HepG2 (cell line): ENCODE results near the gene PPIL6. TPM values are rescaled to one million over a fixed set of nuclear protein-coding genes. Genes with fewer than 3 reads are reported as not detected.

Experiments used
- ATAC-seq: fragments of 200-7000 bp; cut with Tn5 transposase; 3 replicates; pipeline ENCODE4 v1.9.1; 2020; ENCODE audit warnings: mild to moderate bottlenecking, moderate library complexity
- BruUV-seq: library from RNA; stranded (reverse); fragments of 400-500 nt; replicated peaks from 2 replicates; lab custom pipeline; 2021; lab: Mats Ljungman, UMichigan
- CTCF ChIA-PET: fragments of 300-600 bp; formaldehyde crosslinking; extraction: SDS; loops from one replicate; lab custom pipeline; 2021; ENCODE audit warnings: low total read pairs, inconsistent platforms, low intra/inter-chr PET ratio; lab: Yijun Ruan, JAX
- POLR2A ChIA-PET: fragments of 350-600 bp; sonication (Branson Sonifier 250); formaldehyde crosslinking; loops from one replicate; lab custom pipeline; 2020; ENCODE audit warnings: antibody characterized with exemption, inconsistent platforms; lab: Yijun Ruan, JAX
- DNase-seq: peaks from one replicate; pipeline ENCODE4 v3.0.0-alpha.2; 2015; ENCODE audit warnings: low spot score
- FAIRE-seq: peaks from 3 replicates; lab custom pipeline; 2011; peaks lifted over from hg19 to GRCh38; lab: Jason Lieb, UNC
- H2AFZ ChIP-seq: one replicate; pipeline ENCODE4 v1.6.1; 2011; ENCODE audit warnings: low read length, inconsistent platforms
- H3K27ac ChIP-seq: fragments of 300-600 bp; 3 replicates; pipeline ENCODE4 v1.8.0; 2011; ENCODE audit warnings: mixed run types, mild to moderate bottlenecking, mixed read lengths, low read length, inconsistent platforms; ENCODE audit not compliant: insufficient read depth; ENCODE audit errors: extremely low read length
- H3K27me3 ChIP-seq, 2 experiments: fragments of 200-600 bp in 1 of 2; 2 replicates in 1 of 2; 3 replicates in 1 of 2; pipeline versions ENCODE4 v1.6.0 to v1.8.0; 2011; ENCODE audit warnings: low read length in 2 of 2, mild to moderate bottlenecking in 2 of 2, moderate library complexity in 2 of 2, inconsistent platforms in 1 of 2; ENCODE audit not compliant: insufficient read depth in 2 of 2, control insufficient read depth in 1 of 2
- H3K36me3 ChIP-seq, 2 experiments: fragments of 200-600 bp in 1 of 2; replicated peaks in 1 of 2; 2 replicates in 1 of 2; 3 replicates in 1 of 2; pipeline versions ENCODE4 v1.5.1 to v1.8.0; 2011; ENCODE audit warnings: low read length in 2 of 2, inconsistent platforms in 1 of 2; ENCODE audit not compliant: insufficient read depth in 2 of 2, control insufficient read depth in 1 of 2
- H3K4me1 ChIP-seq: 2 replicates; pipeline ENCODE4 v1.5.1; 2012; ENCODE audit warnings: low read length, inconsistent platforms; ENCODE audit not compliant: insufficient read depth
- H3K4me2 ChIP-seq: 2 replicates; pipeline ENCODE4 v1.6.0; 2011; ENCODE audit warnings: low read depth, low read length, inconsistent platforms
- H3K4me3 ChIP-seq, 3 experiments: fragments of 200-600 bp in 1 of 3; sonication (generic), shearing (Covaris generic) in 1 of 3; replicated peaks in 1 of 3; 2 replicates each; pipeline ENCODE4 v1.5.1; 2011 to 2016; ENCODE audit warnings: low read length in 3 of 3, inconsistent platforms in 2 of 3, low read depth in 2 of 3, mild to moderate bottlenecking in 2 of 3, control low read depth in 1 of 3, mixed read lengths in 1 of 3; ENCODE audit not compliant: insufficient read depth in 1 of 3
- H3K79me2 ChIP-seq: one replicate; pipeline ENCODE4 v1.6.1; 2011; ENCODE audit warnings: low read length, inconsistent platforms; ENCODE audit not compliant: insufficient read depth
- H3K9ac ChIP-seq: 2 replicates; pipeline ENCODE4 v1.6.0; 2011; ENCODE audit warnings: mild to moderate bottlenecking, low read depth, low read length, inconsistent platforms; ENCODE audit not compliant: insufficient read depth
- H3K9me3 ChIP-seq: 2 replicates; pipeline ENCODE4 v1.5.1; 2012; ENCODE audit warnings: mild to moderate bottlenecking, low read length
- H4K20me1 ChIP-seq: 2 replicates; pipeline ENCODE4 v1.6.0; 2011; ENCODE audit warnings: inconsistent platforms, mild to moderate bottlenecking, low read length, moderate library complexity; ENCODE audit not compliant: insufficient read depth
- BATF2 ChIP-seq: sonication (generic); formaldehyde crosslinking; IDR thresholded peaks from 2 replicates; pipeline ENCODE4 v1.8.0; 2022; ENCODE audit warnings: mild to moderate bottlenecking, missing genetic modification reagents, moderate library complexity
- CHD2 ChIP-seq: IDR thresholded peaks from 2 replicates; pipeline ENCODE4 v1.6.1; 2011; ENCODE audit warnings: low read depth, low read length, improper control_type of control experiment
- HDAC2 ChIP-seq: sonication (generic); formaldehyde crosslinking; IDR thresholded peaks from 2 replicates; pipeline ENCODE4 v1.4.0; 2020; ENCODE audit warnings: missing genetic modification reagents
- NBN ChIP-seq: fragments of 450-650 bp; conservative IDR thresholded peaks from 2 replicates; pipeline ENCODE4 v1.6.1; 2017
- RAD21 ChIP-seq: fragments of 450-650 bp; formaldehyde crosslinking; IDR thresholded peaks from 2 replicates; pipeline ENCODE4 v1.5.0; 2020; ENCODE audit warnings: mild to moderate bottlenecking
- RARA ChIP-seq: IDR thresholded peaks from 2 replicates; pipeline ENCODE4 v1.6.1; 2016; ENCODE audit warnings: missing genetic modification reagents, missing compliant biosample characterization
- RELA ChIP-seq: sonication (generic); formaldehyde crosslinking; IDR thresholded peaks from 2 replicates; pipeline ENCODE4 v1.4.0; 2020; ENCODE audit warnings: missing genetic modification reagents
- ZNF24 ChIP-seq: fragments of 450-650 bp; IDR thresholded peaks from 2 replicates; pipeline ENCODE4 v1.6.1; 2017; ENCODE audit warnings: antibody characterized with exemption, mild to moderate bottlenecking
- ZNF44 ChIP-seq: sonication (generic); formaldehyde crosslinking; IDR thresholded peaks from 2 replicates; pipeline ENCODE4 v1.5.1; 2020; ENCODE audit warnings: mild to moderate bottlenecking, missing genetic modification reagents
- ZNF530 ChIP-seq: sonication (generic); formaldehyde crosslinking; IDR thresholded peaks from 2 replicates; pipeline ENCODE4 v1.5.0; 2020; ENCODE audit warnings: low read depth, mild to moderate bottlenecking, missing genetic modification reagents
- ZNF703 ChIP-seq: sonication (generic); formaldehyde crosslinking; IDR thresholded peaks from 2 replicates; pipeline ENCODE4 v1.5.1; 2020; ENCODE audit warnings: missing genetic modification reagents, mild to moderate bottlenecking, moderate library complexity, borderline replicate concordance
- ZNF816 ChIP-seq: sonication (generic); formaldehyde crosslinking; IDR thresholded peaks from 2 replicates; pipeline ENCODE4 v1.8.0; 2022; ENCODE audit warnings: missing genetic modification reagents, mild to moderate bottlenecking, borderline replicate concordance
- WGBS: methylation state at CpG from one replicate; pipeline ENCODE4 v1.1.6; 2017; ENCODE audit warnings: low lambda C conversion rate; 5-methylcytosine and 5-hydroxymethylcytosine counted together
- in situ Hi-C: cut with HindIII; loops from 2 replicates; pipeline ENCODE4 v1.10.0; 2017; ENCODE audit warnings: low pct_unique_long_range_greater_than_20kb; ENCODE audit not compliant: extremely low pct_ligation_motif_present
- intact Hi-C: fragments of 100-400 bp; cut with micrococcal nuclease; formaldehyde crosslinking; loops from one replicate; pipeline ENCODE4 v1.10.0; 2022; ENCODE audit not compliant: unreplicated experiment
- polyA plus RNA-seq, 8 experiments: library from polyadenylated mRNA; depleted of rRNA in 3 of 8; stranded (reverse) in 7 of 8; unstranded in 1 of 8; fragments of >200 nt; fragmentation: Illumina TruSeq in 4 of 8; extraction: Trizol in 4 of 8; gene quantifications; 2 replicates each; pipeline versions ENCODE4 v1.2.1 to v1.2.3, GENCODE V29; 2011 to 2016; ENCODE audit warnings: low read depth in 4 of 8, missing spikeins in 1 of 8, mixed read lengths in 1 of 8; ENCODE audit not compliant: insufficient read depth in 1 of 8
- total RNA-seq, 5 experiments: library from RNA; depleted of rRNA; stranded (reverse); fragments of >200 nt; fragmentation: Illumina TruSeq; extraction: Trizol; gene quantifications; 2 replicates each; pipeline ENCODE4 v1.2.3, GENCODE V29; 2016; ENCODE audit warnings: low read depth in 1 of 5
- TF ChIP-seq, protein P1 (sequence below): sonication (generic); formaldehyde crosslinking; IDR thresholded peaks from 2 replicates; pipeline ENCODE4 v1.5.0; 2020; ENCODE audit warnings: missing genetic modification reagents
- TF ChIP-seq, protein P2 (sequence below): sonication (generic); formaldehyde crosslinking; IDR thresholded peaks from 2 replicates; pipeline ENCODE4 v1.4.0; 2020; ENCODE audit warnings: mild to moderate bottlenecking, missing genetic modification reagents
- TF ChIP-seq, protein P3 (sequence below): sonication (generic); formaldehyde crosslinking; IDR thresholded peaks from 2 replicates; pipeline ENCODE4 v1.8.1; 2023; ENCODE audit warnings: missing genetic modification reagents, mild to moderate bottlenecking, borderline replicate concordance

PPIL6 gene
- total and polyA plus RNA-seq, 2 of the 13 experiments (the other 11 are each of a cell fraction or from before 2014, with no cell fraction given), result 0.22 to 0.46 TPM

- intact Hi-C loops, result no loop called here
- no peak for ATAC-seq
- H3K4me1 ChIP-seq, result peaks cover 8% of the 10 kb centered on the region
- no peak overlapping the region for H3K4me3 ChIP-seq
- TF ChIP-seq ZNF703 (CRISPR knock-in tag) (no peak), ZNF24 (no peak), RAD21 (CRISPR knock-in tag) (no peak), RELA (no peak), NBN (no peak), ZNF816 (CRISPR knock-in tag) (no peak), BATF2 (CRISPR knock-in tag) (no peak), ZNF530 (CRISPR knock-in tag) (no peak), HDAC2 (CRISPR knock-in tag) (no peak), ZNF44 (CRISPR knock-in tag) (no peak), CHD2 (no peak), RARA (CRISPR knock-in tag) (no peak)
- TF ChIP-seq, protein P1, sequence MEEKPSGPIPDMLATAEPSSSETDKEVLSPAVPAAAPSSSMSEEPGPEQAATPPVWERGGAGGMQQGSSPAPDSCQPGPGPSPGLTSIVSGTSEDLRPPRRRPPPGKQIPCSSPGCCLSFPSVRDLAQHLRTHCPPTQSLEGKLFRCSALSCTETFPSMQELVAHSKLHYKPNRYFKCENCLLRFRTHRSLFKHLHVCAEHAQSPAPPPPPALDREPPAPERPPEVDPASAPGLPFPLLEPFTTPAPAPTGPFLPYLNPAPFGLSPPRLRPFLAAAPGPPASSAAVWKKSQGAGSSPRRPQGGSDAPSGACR, result no peak
- TF ChIP-seq, protein P2, sequence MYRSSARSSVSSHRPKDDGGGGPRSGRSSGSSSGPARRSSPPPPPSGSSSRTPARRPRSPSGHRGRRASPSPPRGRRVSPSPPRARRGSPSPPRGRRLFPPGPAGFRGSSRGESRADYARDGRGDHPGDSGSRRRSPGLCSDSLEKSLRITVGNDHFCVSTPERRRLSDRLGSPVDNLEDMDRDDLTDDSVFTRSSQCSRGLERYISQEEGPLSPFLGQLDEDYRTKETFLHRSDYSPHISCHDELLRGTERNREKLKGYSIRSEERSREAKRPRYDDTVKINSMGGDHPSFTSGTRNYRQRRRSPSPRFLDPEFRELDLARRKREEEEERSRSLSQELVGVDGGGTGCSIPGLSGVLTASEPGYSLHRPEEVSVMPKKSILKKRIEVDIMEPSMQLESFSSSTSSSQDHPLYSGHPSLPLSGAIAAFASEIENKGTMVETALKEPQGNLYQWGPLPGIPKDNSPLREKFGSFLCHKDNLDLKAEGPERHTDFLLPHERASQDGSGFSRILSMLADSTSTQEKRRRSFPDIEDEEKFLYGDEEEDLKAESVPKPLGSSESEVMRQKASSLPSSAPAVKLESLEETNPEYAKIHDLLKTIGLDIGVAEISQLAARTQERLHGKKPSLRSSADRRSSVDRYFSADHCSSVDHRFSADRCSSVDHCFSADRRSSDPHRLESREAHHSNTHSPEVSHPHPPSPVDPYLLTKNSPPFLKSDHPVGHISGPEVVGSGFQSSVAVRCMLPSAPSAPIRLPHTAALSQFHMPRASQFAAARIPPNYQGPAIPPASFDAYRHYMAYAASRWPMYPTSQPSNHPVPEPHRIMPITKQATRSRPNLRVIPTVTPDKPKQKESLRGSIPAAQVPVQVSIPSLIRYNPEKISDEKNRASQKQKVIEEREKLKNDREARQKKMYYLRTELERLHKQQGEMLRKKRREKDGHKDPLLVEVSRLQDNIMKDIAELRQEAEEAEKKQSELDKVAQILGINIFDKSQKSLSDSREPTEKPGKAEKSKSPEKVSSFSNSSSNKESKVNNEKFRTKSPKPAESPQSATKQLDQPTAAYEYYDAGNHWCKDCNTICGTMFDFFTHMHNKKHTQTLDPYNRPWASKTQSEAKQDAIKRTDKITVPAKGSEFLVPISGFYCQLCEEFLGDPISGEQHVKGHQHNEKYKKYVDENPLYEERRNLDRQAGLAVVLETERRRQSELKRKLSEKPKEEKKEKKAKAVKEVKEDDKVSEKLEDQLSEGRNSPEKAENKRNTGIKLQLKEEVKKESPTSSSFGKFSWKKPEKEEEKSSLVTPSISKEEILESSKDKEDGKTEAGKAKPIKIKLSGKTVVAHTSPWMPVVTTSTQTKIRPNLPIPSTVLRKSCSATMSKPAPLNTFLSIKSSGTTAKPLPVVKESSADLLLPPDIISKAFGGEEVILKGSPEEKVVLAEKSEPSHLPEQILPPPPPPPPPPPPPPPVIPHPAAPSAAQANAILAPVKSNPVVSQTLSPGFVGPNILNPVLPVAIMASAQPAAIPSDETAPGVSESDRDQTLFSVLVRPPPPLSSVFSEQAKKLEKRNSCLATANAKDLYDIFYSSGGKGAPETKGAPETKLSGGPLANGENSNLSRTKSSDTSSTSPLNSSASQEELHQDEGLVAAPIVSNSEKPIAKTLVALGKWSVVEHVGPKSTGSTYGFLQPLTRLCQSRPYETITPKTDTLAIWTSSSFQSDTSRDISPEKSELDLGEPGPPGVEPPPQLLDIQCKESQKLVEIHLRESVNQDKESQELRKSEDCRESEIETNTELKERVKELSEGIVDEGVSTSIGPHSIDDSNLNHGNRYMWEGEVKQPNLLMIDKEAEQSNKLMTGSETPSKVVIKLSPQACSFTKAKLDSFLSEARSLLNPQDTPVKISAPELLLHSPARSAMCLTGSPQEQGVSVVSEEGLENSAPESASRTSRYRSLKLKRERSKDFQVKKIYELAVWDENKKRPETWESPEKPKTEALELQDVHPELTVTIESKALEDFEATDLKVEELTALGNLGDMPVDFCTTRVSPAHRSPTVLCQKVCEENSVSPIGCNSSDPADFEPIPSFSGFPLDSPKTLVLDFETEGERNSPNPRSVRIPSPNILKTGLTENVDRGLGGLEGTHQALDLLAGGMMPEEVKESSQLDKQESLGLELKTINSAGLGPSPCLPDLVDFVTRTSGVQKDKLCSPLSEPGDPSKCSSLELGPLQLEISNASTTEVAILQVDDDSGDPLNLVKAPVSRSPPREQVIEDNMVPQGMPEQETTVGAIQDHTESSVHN (CRISPR knock-in tag), result no peak
- TF ChIP-seq, protein P3, sequence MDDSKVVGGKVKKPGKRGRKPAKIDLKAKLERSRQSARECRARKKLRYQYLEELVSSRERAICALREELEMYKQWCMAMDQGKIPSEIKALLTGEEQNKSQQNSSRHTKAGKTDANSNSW (CRISPR knock-in tag), result no peak
- TF ChIP-seq, all 625 proteins: peak for 0
- DNase-seq (no peak), FAIRE-seq (no peak)
- H3K79me2 ChIP-seq, result peaks cover 31% of the 10 kb centered on the region
- no peak overlapping the region for H3K27ac ChIP-seq
- WGBS, result 95% methylated on average over 4 of the region's 4 CpGs
- in situ Hi-C loops, result no loop called here
- POLR2A ChIA-PET, result interaction anchor here (2.7 kb wide), 1 partner anchor 10 kb away, joined by 11 read pairs; the partner anchor contains the start of gene CD164
- H3K36me3 ChIP-seq, result peaks cover 19 to 89% of the 10 kb centered on the region in 2 experiments
- no peak overlapping the region for H2AFZ ChIP-seq
- no peak overlapping the region for H3K4me2 ChIP-seq
- H3K27me3 ChIP-seq, result no peaks in the 10 kb centered on the region
- H3K9ac ChIP-seq, result no peak overlapping the region
- peaks cover 17% of the 10 kb centered on the region for H4K20me1 ChIP-seq
- H3K9me3 ChIP-seq, result no peaks in the 10 kb centered on the region
- CTCF ChIA-PET, result no interaction called here
- no TSS peak for BruUV-seq
These were observed 67.1 kb downstream of the PPIL6 start for GRCh38 chr6:109373331-109373730.
